Activated CD8-positive, alpha-beta memory T cell treated with anti-CD3 and anti-CD28 coated beads, Interleukin-2, amount 50 U/mL, for 24 hours (primary cell): ENCODE data around the gene RNF182.
"Not testable (repeated sequence)": the region's sequence is repeated elsewhere in the genome, so short reads cannot be mapped to it uniquely, and the experiment has no call there.

ENCODE experiments used
- DNase-seq: peaks from one replicate; pipeline ENCODE4 v3.0.0-alpha.2; 2020; ENCODE audit errors: extremely low read depth

RNF182 gene

GRCh38 chr6:13965582-13966127 is 40.9 kb downstream of the RNF182 start:
- DNase-seq: no peak

GRCh38 chr6:13971303-13971702 is 46.6 kb downstream of the RNF182 start:
- no peak for DNase-seq

GRCh38 chr6:13972602-13973001 is 47.9 kb downstream of the RNF182 start:
- not testable (repeated sequence) for DNase-seq

- DNase-seq: not testable (repeated sequence)
These were observed 48.7 kb downstream of the RNF182 start for GRCh38 chr6:13973422-13973821.

GRCh38 chr6:13978102-13978640 is 53.4 kb downstream of the RNF182 start:
- DNase-seq: no peak

GRCh38 chr6:13978787-13979186 is 54.0 kb downstream of the RNF182 start:
- no peak for DNase-seq

GRCh38 chr6:13979284-13980171 is 54.8 kb downstream of the RNF182 start:
- no peak for DNase-seq

- DNase-seq: no peak
These were observed 55.8 kb downstream of the RNF182 start for GRCh38 chr6:13980534-13980933.

GRCh38 chr6:13985663-13986325 is 61.0 kb downstream of the RNF182 start:
- DNase-seq: no peak

- no peak for DNase-seq
These were observed 62.1 kb downstream of the RNF182 start for GRCh38 chr6:13986700-13987399.

GRCh38 chr6:13987400-13987865 is 62.7 kb downstream of the RNF182 start:
- no peak for DNase-seq

GRCh38 chr6:13988049-13988738 is 63.4 kb downstream of the RNF182 start:
- no peak for DNase-seq

- no peak for DNase-seq
These were observed 64.2 kb downstream of the RNF182 start for GRCh38 chr6:13988908-13989307.

GRCh38 chr6:13989496-13990144 is 64.9 kb downstream of the RNF182 start:
- DNase-seq: no peak

GRCh38 chr6:13990796-13991195 is 66.0 kb downstream of the RNF182 start:
- no peak for DNase-seq

- DNase-seq: no peak
These were observed 66.6 kb downstream of the RNF182 start for GRCh38 chr6:13991393-13991792.

- DNase-seq: no peak
These were observed 67.8 kb downstream of the RNF182 start for GRCh38 chr6:13992417-13993055.

GRCh38 chr6:13993416-13993815 is 68.7 kb downstream of the RNF182 start:
- no peak for DNase-seq

GRCh38 chr6:13998356-13998755 is 73.6 kb downstream of the RNF182 start:
- DNase-seq: no peak

GRCh38 chr6:14000901-14001300 is 76.1 kb downstream of the RNF182 start:
- no peak for DNase-seq
